Measurements from ENCODE around the gene NIPAL3. TPM values are rescaled to one million over a fixed set of nuclear protein-coding genes. Genes with fewer than 3 reads are reported as not detected.

The NIPAL3 gene
- total RNA-seq, 1 experiment from 2014 or later = 7.7 TPM

DNA sequence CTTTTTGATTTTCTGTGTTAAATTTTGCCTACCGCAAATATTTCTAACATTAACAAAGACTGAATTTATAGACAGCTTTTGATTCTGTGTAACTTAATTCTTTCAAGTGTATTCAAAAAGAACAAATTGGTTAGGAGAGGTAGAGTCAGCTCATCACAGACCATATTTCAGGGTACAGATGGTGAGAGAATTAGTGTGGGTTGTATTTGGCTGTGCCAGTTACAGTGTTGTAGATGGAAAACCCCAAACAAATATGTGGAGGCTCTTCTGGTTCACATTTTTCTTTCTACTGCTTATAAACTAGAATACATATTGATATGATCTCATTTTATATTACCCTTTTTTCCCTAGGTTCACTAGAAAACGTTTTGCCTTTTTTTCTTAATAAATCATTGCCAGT, 98.1 kb downstream of the NIPAL3 start:
- TF ChIP-seq, protein P1, sequence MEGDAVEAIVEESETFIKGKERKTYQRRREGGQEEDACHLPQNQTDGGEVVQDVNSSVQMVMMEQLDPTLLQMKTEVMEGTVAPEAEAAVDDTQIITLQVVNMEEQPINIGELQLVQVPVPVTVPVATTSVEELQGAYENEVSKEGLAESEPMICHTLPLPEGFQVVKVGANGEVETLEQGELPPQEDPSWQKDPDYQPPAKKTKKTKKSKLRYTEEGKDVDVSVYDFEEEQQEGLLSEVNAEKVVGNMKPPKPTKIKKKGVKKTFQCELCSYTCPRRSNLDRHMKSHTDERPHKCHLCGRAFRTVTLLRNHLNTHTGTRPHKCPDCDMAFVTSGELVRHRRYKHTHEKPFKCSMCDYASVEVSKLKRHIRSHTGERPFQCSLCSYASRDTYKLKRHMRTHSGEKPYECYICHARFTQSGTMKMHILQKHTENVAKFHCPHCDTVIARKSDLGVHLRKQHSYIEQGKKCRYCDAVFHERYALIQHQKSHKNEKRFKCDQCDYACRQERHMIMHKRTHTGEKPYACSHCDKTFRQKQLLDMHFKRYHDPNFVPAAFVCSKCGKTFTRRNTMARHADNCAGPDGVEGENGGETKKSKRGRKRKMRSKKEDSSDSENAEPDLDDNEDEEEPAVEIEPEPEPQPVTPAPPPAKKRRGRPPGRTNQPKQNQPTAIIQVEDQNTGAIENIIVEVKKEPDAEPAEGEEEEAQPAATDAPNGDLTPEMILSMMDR (conservative IDR thresholded peaks at IDR 0.05) = no peak
- Histone ChIP-seq H3K79me2 (ENCODE audit: insufficient read depth, low read length) (no peaks in the 10 kb centered on the region), H3K4ac (ENCODE audit: low read depth, low read length) (no peak overlapping the region), H3T11ph (ENCODE audit: low read length) (no peak overlapping the region), H2BK12ac (ENCODE audit: insufficient read length, low read depth, low read length) (no peak overlapping the region), H4K91ac (ENCODE audit: insufficient read length, low read depth, low read length) (no peak overlapping the region), H2BK5ac (ENCODE audit: insufficient read length, low read length) (no peak overlapping the region), H3K23ac (ENCODE audit: insufficient read length, low read depth, low read length) (no peak overlapping the region), H3K4me1 (ENCODE audit: insufficient read depth, low read length) (no peaks in the 10 kb centered on the region; the same call in 1 of the 2 replicates), H3K56ac (ENCODE audit: insufficient read length, low read depth, low read length) (no peak overlapping the region), H2AFZ (ENCODE audit: low read length) (no peak overlapping the region), H2AK5ac (ENCODE audit: insufficient read length, low read length) (no peak overlapping the region), H2BK120ac (ENCODE audit: low read depth, low read length, poor library complexity, severe bottlenecking) (no peak overlapping the region), H3K14ac (ENCODE audit: insufficient read depth, low read length) (no peak overlapping the region), H2BK15ac (ENCODE audit: low read depth, low read length) (no peak overlapping the region), H2BK20ac (ENCODE audit: low read depth, low read length, poor library complexity, severe bottlenecking) (no peak overlapping the region), H3K4me2 (ENCODE audit: insufficient read depth, insufficient read length, low read length) (no peak overlapping the region), H3K79me1 (ENCODE audit: insufficient read depth, low read depth, low read length, poor library complexity, severe bottlenecking) (no peaks in the 10 kb centered on the region), H3K27me3 (ENCODE audit: insufficient read depth, low read length) (no peaks in the 10 kb centered on the region), H3K9ac (ENCODE audit: extremely low read depth, insufficient read length, low read length) (no peak overlapping the region), H3K18ac (ENCODE audit: insufficient read length, low read depth, low read length) (no peak overlapping the region), H4K20me1 (ENCODE audit: control insufficient read depth, insufficient read depth, insufficient read length) (no peaks in the 10 kb centered on the region), H3K9me3 (ENCODE audit: control insufficient read depth, low read depth, low read length) (no peaks in the 10 kb centered on the region), H4K5ac (ENCODE audit: insufficient read length, low read depth, low read length) (no peak overlapping the region), H3K23me2 (ENCODE audit: insufficient read length, low read depth, low read length, poor library complexity, severe bottlenecking) (no peaks in the 10 kb centered on the region), H4K8ac (replicated peaks; ENCODE audit: insufficient read length, low read depth, low read length) (no peak overlapping the region), H3K27ac (ENCODE audit: insufficient read length, low read depth, low read length) (no peak overlapping the region)
- no CpG with 5 or more reads among the region's 2 CpGs for WGBS (ENCODE audit: extremely low coverage, insufficient read length, low lambda C conversion rate)
- no peaks in the 10 kb centered on the region for H3K27me3 Mint-ChIP-seq (ENCODE audit: low read depth)
- H3K9me3 Mint-ChIP-seq = no peaks in the 10 kb centered on the region
- H3K36me3 Mint-ChIP-seq (ENCODE audit: insufficient read depth in 1 of 3, low read depth in 3 of 3) = peaks cover 0 to 8% (median 4%) of the 10 kb centered on the region in 3 experiments; a peak in 2 of 7 replicates
- H3K4me1 Mint-ChIP-seq = peaks cover 12 to 23% of the 10 kb centered on the region in 2 experiments
- no peak for DNase-seq
- no peak overlapping the region for H3K27ac Mint-ChIP-seq
- no peak overlapping the region for H3K4me3 Mint-ChIP-seq

Data from H9 (cell line).